Lung (tissue), 12 donors: ENCODE data around the gene VARS1. TPM values are rescaled to one million over a fixed set of nuclear protein-coding genes. Genes with fewer than 3 reads are reported as not detected.

ENCODE experiments used
- ATAC-seq: fragments of 200-7000 bp; cut with Tn5 transposase; one replicate; pipeline ENCODE4 v1.9.1; 2020; ENCODE audit warnings: moderate number of reproducible peaks; ENCODE audit not compliant: insufficient read depth, low FRiP score
- DNase-seq, 3 donors: peaks; one replicate each; pipeline ENCODE4 v3.0.0-alpha.2; 2013 to 2017
- H3K27ac ChIP-seq, 2 donors: one replicate each; pipeline ENCODE4 v1.5.1; 2013; ENCODE audit warnings: mild to moderate bottlenecking in 2 of 2, moderate library complexity in 2 of 2, control low read depth in 1 of 2, inconsistent platforms in 1 of 2, low read depth in 1 of 2, low read length in 1 of 2
- H3K27me3 ChIP-seq, 3 donors: one replicate each; pipeline ENCODE4 v1.5.1; 2013; ENCODE audit warnings: low read length in 2 of 3; ENCODE audit not compliant: control insufficient read depth in 3 of 3, insufficient read depth in 3 of 3
- H3K36me3 ChIP-seq, 4 donors: one replicate each; pipeline ENCODE4 v1.5.1; 2013; ENCODE audit warnings: low read length in 4 of 4, mild to moderate bottlenecking in 1 of 4, moderate library complexity in 1 of 4; ENCODE audit not compliant: control insufficient read depth in 4 of 4, insufficient read depth in 4 of 4
- H3K4me1 ChIP-seq, 5 donors: one replicate each; pipeline ENCODE4 v1.5.1; 2013; ENCODE audit warnings: low read length in 5 of 5, mild to moderate bottlenecking in 2 of 5, moderate library complexity in 1 of 5; ENCODE audit not compliant: control insufficient read depth in 5 of 5, insufficient read depth in 5 of 5
- H3K4me3 ChIP-seq: one replicate; pipeline ENCODE4 v1.5.1; 2013; ENCODE audit warnings: mild to moderate bottlenecking, control low read depth, moderate library complexity
- H3K9ac ChIP-seq, 2 donors: one replicate each; pipeline ENCODE4 v1.5.1; 2013; ENCODE audit warnings: low read length in 2 of 2, control low read depth in 1 of 2; ENCODE audit not compliant: insufficient read depth in 1 of 2
- H3K9me3 ChIP-seq, 4 donors: one replicate each; pipeline ENCODE4 v1.5.1; 2013; ENCODE audit warnings: low read length in 3 of 4, mild to moderate bottlenecking in 1 of 4, moderate library complexity in 1 of 4; ENCODE audit not compliant: control insufficient read depth in 4 of 4, insufficient read depth in 3 of 4
- CTCF ChIP-seq: IDR thresholded peaks from 2 replicates; pipeline ENCODE4 v1.5.1; 2012; ENCODE audit warnings: mild to moderate bottlenecking; ENCODE audit errors: control extremely low read depth, extremely low read depth
- WGBS, 2 donors: extraction: QIAGEN DNeasy Blood & Tissue Kit; methylation state at CpG; one replicate each; pipeline ENCODE4 v1.1.7; 2013; 5-methylcytosine and 5-hydroxymethylcytosine counted together
- polyA plus RNA-seq, 2 donors: library from polyadenylated mRNA; stranded (reverse); fragments of 200-250 nt; gene quantifications; one replicate each; pipeline ENCODE4 v1.2.1, GENCODE V29; 2013
- total RNA-seq, 2 donors: library from RNA; depleted of rRNA in 1 of 2; stranded (reverse); fragments of >200 nt in 1 of 2; gene quantifications; one replicate each; pipeline ENCODE4 v1.2.1, GENCODE V29; 2014 to 2021
- donor health status: control.
- donor health status: control.
- donor health status: Bipolar disorder and iron deficiency.
- donor health status: healthy.
- donor health status: DM: yes; HTN: yes; CAD: no.

VARS1 gene
- total and polyA plus RNA-seq, 4 donors = 32.2 to 95.4 (median 41.0) TPM

GRCh38 chr6:31780507-31781243 lies 14.9 kb downstream of the VARS1 start:
- no peaks in the 10 kb centered on the region for H3K27me3 ChIP-seq
- peaks cover 0 to 9% (median 0%) of the 10 kb centered on the region in 5 donors for H3K4me1 ChIP-seq
- peaks cover 6 to 61% (median 22%) of the 10 kb centered on the region in 4 donors for H3K36me3 ChIP-seq
- TF ChIP-seq CTCF = no peak
- no peak overlapping the region for H3K4me3 ChIP-seq
- 90% methylated on average over 20 of the region's 20 CpGs for WGBS, 2 donors
- no peaks in the 10 kb centered on the region for H3K9me3 ChIP-seq
- H3K9ac ChIP-seq = no peak overlapping the region
- ATAC-seq (no peak), DNase-seq (no peak)
- no peak overlapping the region for H3K27ac ChIP-seq

GRCh38 chr6:31779908-31780307 lies 15.6 kb downstream of the VARS1 start:
- 96 to 97% methylated on average over 10 of the region's 10 CpGs for WGBS, 2 donors
- H3K36me3 ChIP-seq = peaks cover 6 to 54% (median 19%) of the 10 kb centered on the region in 4 donors
- TF ChIP-seq CTCF = no peak
- no peaks in the 10 kb centered on the region for H3K9me3 ChIP-seq
- DNase-seq (no peak), ATAC-seq (no peak)
- no peak overlapping the region for H3K4me3 ChIP-seq
- H3K27me3 ChIP-seq = no peaks in the 10 kb centered on the region
- H3K9ac ChIP-seq = no peak overlapping the region
- no peak overlapping the region for H3K27ac ChIP-seq
- H3K4me1 ChIP-seq = peaks cover 0 to 9% (median 0%) of the 10 kb centered on the region in 5 donors

- WGBS, 2 donors = 94 to 95% methylated on average over 43 of the region's 43 CpGs
- H3K27ac ChIP-seq = no peak overlapping the region
- no peak overlapping the region for H3K9ac ChIP-seq
- H3K4me3 ChIP-seq = no peak overlapping the region
- no peak for ATAC-seq
- DNase-seq = no peak
- no peaks in the 10 kb centered on the region for H3K27me3 ChIP-seq
- peaks cover 6 to 47% (median 19%) of the 10 kb centered on the region in 4 donors for H3K36me3 ChIP-seq
- H3K4me1 ChIP-seq = peaks cover 0 to 9% (median 0%) of the 10 kb centered on the region in 5 donors
- no peak for TF ChIP-seq CTCF
- no peaks in the 10 kb centered on the region for H3K9me3 ChIP-seq
Observed at GRCh38 chr6:31778999-31779885, 16.3 kb downstream of the VARS1 start.
